DMS53 (cell line): ENCODE measurements around the gene CCDC50.
A peak's percentile ranks its signal among the peaks of the same experiment; 100 is the strongest.

Experiments
- DNase-seq: peaks from one replicate; lab custom pipeline; 2025; lab: John Stamatoyannopoulos, UW

Gene CCDC50, protein sequence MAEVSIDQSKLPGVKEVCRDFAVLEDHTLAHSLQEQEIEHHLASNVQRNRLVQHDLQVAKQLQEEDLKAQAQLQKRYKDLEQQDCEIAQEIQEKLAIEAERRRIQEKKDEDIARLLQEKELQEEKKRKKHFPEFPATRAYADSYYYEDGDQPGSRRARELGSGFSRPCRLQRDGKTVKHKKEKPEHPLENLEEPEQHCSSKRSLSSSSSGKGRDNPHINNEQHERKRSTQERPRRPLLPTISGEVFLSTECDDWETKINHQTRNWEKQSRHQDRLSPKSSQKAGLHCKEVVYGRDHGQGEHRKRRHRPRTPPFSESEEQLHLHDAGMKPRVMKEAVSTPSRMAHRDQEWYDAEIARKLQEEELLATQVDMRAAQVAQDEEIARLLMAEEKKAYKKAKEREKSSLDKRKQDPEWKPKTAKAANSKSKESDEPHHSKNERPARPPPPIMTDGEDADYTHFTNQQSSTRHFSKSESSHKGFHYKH

DNA sequence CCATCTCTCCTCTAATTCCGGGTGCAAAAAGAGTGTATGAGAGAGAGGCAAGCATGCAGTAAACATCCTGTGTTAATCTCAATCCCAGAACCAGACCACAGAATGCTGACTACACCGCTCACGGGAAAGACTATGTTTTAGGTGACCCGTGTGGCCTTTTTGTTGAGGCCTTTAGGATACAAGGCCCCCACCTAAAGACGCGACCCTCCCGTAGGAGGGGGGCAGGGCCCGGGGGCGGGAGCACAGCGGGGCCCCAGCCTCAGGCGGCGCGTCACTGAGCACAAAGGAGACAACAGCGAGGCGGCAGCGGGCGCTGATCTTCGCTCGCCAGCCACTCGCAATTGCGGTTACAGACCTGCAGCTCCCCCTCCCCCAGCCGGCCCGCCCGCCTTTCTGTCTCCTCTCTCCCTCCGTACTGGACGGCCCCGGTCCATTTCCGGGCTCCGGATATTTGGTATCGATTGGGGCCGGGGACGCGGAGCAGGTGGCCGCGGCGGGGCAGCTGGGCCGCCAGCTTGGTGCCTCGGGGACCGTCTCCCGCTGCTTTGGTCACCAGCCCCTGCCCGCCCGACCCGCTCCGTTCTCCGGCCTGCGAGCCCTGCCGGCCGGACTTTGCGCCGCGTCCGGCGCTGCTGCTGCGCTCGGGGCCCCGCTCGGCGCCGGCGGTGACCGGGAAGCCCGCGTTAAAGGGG lies at the start of gene CCDC50:
Gene CCDC50, plus strand, starts transcription at position 433 of the 692 bp plus-strand sequence. CDS start 281 bp downstream, outside the sequence.
- DNase-seq = peak; percentile 89

DNA sequence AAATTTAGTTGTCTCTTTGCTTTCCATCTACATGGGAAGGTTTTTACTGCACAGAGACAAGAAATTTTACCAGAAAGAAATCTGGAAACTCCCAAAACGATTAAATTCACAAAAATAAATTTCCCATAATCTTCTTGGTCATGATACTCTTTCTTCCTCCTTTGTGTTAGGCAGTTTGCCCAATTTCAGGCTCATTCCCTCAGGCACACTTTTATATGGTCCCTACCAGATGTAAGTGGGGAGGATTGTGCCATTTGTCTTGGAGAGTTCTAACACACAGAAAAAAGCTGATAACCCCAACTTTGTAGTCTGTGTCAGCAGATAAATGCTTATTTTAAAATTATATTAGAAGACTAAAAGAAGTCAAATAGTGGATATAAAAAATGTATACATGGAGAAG lies 49.1 kb upstream of the CCDC50 start:
- no peak for DNase-seq

DNA sequence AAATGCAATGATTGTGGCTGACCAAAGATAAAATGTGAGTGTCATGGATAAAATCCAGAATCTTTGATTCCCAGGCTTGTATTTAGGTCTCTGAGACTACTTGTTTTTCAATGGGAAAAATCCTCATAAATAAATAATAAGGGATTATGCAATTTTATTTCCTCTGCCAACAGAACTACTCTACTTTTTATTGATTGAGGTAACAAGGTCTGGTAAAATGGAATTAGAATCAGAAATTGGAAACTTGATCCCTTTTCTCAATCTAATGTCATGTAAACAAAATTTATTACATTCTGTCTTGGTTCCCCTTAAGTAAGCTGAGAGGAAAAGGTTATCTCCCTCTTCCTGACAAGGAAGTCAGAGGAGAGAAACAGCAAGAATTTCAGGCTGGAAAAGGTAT lies 48.3 kb upstream of the CCDC50 start:
- DNase-seq = no peak

DNA sequence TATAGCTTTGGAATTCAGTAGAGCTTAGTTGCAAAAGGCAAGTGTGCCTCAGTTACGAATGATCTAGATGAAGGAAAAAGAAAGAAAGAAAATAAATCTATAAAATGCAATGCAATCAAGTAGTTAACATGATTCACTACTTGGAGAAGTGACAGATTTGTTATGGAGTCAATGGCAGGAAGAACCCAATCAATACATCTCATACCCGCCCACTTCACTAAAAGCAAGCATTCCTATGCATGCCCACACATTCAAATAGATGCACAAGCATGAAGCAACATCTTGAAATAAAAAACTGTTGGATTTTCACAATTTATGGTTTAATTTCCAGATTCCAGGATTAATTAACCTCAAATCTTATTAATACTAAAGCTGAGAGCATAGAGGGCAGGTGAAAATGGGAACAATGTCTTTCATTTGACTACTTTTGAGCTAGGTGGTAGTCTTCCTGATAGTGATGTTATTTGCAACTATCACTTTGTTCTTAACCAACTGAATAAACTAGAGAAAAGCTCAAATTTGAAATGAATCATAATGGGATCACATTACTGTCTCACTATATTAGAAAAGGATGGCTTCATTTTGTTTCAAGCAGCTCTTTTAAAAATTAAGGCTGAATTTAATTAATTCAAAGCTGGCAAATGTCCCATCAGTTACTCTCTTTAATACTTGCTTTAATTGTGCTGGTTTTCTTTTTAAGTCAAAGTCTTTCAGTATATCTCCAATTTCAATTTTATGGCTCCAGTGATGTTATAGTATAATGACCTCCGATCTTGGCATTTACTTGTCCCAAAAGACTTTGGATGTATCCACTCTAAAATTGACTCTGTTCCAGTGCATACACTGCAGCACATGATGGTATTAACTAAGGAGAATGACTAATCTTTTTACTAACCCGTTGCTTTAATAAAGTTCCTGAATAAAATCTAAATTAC lies 46.7 kb upstream of the CCDC50 start:
- no peak for DNase-seq

DNA sequence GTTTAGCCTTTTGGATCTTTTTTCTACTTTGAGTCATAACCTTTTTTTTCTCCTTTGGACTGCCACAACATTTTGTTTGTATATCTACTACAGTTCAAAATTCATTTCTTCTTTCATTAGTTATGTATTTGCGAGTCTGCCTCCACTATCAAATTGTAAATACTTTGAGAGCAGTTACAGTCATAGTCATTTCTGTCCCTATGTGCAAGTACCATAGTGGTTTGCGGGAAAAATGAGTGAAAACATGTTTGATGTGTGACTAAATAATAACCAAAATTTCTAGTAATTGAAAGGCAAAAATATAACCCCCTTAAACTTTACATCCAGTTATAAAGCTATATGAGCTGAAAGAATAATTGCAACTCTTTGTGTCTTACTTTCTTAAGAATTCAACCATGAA lies 45.8 kb upstream of the CCDC50 start:
- no peak for DNase-seq

DNA sequence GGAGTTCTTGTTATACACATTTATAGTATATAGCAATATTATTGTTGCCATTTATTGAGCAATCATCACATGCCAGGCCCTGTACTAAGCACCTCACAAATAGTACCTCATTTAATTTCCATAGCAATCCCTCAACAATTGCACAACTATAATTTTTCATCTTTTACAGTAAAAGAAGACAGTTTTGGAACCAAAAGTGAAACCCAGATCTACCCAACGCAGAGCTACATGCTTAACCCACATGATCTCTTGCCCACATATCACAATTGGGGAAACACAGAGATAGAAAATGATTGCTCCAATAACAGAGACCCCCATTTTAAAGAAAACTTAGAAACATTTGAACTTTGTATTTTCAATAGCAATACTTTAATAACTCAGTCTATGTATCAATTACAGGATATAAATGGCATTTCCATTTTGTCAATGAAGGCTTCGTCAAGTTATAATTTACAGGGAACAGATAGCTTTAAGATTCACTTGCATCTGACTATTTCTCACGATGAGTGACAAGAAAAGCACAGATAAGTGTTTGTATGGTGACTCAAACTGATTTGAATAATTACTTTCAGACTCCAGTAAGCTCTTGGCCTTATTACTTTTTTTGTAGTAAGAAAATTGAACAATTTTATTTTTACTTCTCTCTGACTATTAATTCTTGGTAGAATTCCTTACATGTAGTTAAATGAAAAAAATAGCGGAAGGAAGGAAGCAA lies 38.7 kb upstream of the CCDC50 start:
- DNase-seq = no peak

DNA sequence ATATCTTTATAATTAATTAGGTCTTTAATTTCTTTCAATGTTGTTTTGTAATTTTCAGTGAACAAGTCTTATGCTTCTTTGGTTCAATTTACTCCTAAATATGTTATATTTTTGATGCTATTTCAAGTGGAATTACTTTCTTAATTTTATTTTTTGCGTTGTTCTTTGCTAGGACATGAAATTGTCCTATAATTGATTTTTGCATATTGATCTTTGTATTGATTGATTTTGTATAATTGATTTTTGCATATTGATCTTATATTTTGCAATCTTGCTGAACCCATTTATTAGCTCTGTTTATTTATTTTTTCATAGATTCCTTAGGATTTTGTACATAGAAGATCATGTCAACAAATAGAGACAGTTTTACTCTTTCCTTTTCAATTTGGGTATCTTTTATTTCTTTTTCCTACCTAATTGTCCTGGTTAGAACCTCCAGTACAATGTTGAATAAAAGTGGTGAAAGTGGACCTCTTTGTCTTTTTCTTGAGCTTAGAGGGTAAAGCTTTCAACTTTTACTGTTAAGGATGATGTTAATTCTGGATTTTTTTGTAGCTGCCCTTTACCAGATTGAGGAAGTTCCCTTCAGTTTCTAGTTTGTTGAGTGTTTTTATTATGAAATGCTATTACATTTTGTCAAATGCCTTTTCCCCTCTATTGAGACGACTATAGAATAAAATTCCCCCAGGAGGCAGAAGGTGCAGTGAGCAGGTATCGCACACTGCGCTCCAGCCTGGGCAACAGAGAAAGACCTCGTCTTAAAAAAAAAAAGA lies 36.8 kb upstream of the CCDC50 start:
- DNase-seq = no peak

DNA sequence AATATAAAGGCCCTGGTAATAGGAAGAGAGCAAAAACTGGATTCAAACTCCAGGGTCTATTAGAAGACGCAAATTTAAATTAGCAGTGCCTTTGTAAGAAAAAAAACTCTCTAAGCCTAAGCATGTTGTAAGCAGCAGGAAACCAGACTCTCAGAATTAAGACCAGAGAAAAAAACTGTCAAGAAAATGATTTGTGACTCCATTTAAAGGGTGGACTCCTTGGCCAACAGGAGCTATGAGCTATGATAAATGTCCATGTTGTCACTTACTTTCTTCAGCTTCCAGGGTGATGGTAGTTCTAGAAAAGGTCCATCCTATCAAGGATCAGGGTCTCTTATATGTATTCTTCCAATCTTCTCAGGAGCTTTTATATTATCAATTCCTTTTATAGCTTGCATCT lies 34.9 kb upstream of the CCDC50 start:
- no peak for DNase-seq

DNA sequence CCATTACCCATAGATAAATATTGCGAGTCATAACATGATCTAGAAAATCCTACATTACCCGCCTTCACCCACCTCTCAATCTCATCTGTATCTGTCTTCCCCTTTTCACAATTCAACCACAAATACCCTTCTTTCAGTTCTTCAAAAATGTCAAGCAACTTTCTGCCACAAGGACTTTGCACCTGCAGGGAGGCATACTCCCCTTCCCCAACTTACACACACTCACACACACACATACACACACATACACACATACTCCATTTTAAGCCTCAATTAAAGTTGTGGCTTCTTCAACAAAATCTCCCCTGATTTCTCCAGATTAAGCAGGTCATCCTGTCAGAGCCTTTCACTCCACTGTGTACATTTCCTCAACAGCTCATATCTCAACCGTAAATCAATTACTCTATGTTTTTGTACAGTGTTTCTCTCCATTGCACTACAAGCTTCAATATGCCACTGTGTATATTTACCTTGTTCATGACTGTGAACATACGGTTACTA lies 33.1 kb upstream of the CCDC50 start:
- DNase-seq = peak; percentile 51

DNA sequence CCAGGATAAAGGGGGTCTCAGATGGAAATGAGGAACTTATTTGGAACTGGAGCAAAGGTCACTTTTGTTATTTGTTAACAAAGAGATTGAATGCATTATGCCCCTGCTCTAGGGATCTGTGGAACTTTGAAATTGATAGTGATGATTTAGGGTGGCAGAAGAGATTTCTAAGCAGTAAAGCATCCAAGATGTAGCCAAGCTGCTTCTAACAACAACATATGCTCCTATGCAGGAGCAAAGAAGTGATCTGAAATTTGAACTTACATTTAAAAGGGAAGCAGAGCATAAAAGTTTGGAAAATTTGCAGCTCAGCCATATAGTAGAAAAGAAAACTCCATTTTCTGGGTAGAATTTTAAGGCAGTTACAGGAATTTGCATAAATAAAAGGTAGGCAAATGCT lies 30.3 kb upstream of the CCDC50 start:
- DNase-seq = no peak

DNA sequence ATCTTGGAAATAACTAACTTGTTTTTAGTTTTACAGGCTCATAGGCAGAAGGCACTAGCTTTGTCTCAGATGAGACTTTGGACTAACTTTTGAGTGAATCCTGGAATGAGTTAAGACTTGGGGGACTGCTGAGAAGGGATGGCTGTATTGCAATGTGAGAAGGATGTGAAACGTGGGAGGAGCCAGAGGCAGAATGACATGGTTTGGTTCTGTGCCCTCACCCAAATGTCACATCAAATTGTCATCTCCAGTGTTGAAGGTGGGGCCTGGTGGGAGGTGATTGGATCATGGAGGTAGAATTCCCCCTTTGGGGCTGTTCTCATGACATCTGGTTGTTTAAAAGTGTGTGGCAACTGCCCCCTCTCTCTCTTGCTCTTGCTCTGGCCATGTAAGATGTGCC lies 28.8 kb upstream of the CCDC50 start:
- DNase-seq = no peak

DNA sequence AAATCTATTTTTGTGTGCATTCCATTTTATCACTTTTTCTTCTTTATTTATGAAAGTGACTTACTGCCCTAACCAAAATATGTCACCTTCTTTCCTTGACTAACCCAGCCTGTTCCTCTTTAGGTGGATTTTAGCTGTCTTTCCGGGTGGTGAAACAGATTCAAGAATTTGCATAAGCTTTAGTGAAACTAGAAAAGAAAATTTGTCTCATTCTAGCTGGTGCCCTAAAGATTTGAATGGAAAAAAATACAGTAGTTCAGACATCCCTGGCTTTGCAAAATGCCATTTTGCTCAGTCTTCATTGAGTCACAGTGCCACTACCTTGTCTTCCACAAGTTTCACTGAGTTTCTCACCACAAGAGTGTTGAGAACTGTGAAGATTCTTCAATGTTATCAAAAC lies 28.2 kb upstream of the CCDC50 start:
- DNase-seq = no peak

DNA sequence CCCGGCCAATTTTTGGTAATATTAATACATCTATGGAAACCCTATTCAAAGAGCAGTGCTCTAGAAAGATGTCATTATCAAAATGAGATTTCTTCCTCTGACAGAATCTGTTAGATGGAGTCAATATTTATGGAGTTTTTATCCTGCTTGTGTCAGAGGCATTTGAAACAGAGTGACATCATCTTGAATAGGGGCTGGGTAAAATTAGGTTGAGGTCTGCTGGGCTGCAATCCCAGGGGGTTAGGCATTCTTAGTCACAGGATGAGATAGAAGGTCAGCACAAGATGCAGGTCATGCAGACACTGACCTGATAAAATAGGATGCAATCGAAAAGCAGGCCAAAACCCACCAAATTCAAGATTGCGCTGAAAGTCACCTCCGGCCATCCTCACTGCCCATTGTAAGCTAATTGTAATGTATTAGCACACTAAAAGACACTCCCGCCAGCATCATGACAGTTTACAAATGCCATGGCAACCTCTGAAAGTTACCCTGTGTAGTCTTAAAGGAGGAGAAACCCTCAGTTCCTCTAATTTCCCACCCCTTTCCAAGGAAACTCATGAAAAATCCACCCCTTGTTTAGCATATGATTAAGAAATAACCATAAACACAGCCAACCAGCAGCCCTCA lies 27.3 kb upstream of the CCDC50 start:
- DNase-seq = no peak

DNA sequence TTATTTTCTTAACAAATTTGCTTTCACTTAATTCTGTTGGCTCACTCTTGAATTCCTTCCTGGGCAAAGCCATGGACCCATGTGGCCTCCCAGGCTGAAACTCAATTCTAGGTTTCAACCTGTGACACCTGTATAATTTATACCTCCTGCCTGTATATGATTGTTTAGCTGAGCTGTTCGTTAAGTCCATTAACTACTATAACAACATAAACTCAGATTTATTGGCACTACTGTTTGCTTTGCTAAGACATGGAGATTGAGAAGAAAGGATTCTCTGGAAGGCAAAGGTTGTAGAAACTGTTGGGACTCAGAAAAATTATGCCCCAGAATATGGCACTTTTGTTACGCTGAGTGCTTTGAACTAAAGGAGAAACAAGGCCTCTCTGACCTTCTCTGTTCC lies 26.7 kb upstream of the CCDC50 start:
- DNase-seq = no peak

DNA sequence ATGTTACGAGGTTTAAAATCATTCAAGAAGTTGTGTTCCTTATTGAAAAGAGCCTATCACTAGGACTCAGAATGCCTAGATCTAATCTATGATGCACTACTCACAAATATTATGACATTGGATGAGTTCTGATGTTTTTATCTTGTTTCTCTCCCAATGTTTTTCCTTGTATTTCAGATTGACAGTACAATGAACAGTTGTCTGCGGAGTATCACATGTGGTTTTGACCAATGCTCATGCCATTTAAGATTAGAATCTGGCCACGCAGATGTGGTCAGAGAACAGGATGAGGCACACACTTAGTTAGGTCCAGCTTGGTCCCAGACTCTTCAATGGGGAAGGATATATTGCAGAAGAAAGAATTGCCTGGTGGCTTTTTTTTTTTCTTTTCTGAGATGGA lies 25.6 kb upstream of the CCDC50 start:
- no peak for DNase-seq

DNA sequence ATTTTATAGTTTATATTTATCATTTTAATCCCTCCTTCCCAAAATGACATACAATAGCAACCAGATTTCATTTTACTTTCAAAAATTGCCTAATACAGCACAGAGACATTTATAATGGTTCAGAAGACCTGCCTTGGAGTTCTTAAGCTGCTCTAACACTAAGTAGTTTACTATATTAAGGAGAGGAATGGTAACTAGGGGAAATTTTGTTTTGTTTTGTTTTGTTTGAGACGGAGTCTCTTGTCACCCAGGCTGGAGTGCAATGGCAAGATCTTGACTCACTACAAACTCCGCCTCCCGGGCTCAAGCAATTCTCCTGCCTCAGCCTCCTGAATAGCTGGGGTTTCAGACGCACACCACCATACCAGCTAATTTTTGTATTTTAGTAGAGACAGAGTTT lies 22.8 kb upstream of the CCDC50 start:
- DNase-seq = no peak

DNA sequence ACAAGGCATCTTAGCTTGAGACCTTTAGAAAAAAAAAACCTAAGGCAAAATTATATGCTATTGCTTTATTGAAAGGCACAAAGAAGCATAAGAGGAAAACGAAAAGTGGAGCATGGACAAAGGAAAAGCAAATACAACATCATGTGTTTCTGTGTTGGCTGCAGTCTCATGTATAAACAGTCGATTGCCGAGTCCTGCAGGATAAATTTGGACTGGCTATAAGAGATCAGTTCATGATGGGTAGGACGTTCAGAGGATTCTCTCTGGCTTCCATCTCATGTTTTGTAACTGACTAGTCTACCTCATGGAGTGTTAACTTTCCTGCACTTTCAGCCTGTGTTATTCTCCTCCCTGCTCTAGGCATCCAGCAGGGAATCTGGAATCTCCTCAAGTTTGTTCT lies 21.9 kb upstream of the CCDC50 start:
- DNase-seq = no peak

DNA sequence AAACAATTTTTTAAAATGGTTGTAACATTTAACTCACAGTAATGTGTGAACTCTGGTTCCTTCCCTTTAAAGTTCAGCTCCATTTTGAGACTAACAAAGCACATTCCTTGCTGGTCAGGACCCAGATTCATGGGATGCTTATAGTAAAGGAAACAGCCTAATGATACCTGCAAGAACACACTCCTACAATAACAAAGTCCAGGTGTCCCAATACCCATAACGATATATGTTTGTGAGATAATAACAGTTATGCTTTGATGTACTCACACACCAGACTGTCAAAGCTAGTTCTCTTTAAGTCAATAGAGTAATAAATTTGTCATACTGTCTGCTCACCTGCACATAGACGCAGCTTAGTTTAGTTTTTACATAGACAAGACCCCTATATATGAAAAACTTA lies 15.9 kb upstream of the CCDC50 start:
- no peak for DNase-seq

DNA sequence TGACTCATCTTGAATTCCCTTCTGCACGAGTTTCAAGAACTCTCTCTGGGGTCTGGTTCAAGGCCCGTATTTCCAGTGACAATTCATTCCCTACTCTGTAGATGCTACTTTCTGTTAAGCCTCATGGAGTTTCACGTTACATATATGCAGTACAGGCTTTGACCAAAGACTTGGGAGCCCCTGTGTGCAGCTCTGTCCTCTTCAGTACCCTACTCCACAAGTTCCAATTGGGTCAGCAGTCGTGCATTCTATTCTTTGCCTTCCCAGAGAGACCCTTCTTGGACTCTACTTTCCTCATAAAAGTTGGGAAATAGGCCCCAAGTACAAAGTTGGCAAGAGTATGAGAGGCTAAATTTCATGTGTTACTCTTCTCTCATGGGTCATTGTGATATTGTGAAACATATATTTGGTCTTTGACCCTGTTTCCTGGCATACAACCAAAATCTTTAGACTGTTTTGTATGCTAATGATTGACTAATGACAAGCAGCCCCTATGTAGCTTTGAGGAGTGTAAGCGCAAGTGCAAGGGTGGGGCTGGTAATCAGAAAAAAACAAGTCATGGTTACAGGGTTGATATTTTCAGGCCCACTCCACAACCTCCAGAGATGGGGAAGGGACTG lies 15.0 kb upstream of the CCDC50 start:
- DNase-seq = no peak
